SKM-1 (cell line): Measurements from ENCODE around the gene KIR2DL3.
"Not testable (repeated sequence)": the region's sequence is repeated elsewhere in the genome, so short reads cannot be mapped to it uniquely, and the experiment has no call there.

Source experiments
- DNase-seq: peaks from one replicate; lab custom pipeline; 2025; ENCODE audit not compliant: unreplicated experiment; lab: John Stamatoyannopoulos, UW

The KIR2DL3 gene

DNA sequence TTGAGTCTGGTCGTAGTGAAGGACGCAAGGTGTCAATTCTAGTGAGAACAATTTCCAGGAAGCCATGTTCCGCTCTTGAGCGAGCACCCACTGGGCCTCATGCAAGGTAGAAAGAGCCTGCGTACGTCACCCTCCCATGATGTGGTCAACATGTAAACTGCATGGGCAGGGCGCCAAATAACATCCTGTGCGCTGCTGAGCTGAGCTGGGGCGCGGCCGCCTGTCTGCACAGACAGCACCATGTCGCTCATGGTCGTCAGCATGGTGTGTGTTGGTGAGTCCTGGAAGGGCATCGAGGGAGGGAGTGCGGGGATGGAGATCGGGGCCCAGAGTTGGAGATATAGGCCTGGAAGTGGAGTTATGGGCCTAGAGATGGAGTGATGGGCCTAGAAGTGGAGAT, at the start of gene KIR2DL3:
KIR2DL3 (plus strand) TSS at position 208 of the 400 bp plus-strand sequence; CDS start at position 241, 33 bp downstream.
- DNase-seq: not testable (repeated sequence)

DNA sequence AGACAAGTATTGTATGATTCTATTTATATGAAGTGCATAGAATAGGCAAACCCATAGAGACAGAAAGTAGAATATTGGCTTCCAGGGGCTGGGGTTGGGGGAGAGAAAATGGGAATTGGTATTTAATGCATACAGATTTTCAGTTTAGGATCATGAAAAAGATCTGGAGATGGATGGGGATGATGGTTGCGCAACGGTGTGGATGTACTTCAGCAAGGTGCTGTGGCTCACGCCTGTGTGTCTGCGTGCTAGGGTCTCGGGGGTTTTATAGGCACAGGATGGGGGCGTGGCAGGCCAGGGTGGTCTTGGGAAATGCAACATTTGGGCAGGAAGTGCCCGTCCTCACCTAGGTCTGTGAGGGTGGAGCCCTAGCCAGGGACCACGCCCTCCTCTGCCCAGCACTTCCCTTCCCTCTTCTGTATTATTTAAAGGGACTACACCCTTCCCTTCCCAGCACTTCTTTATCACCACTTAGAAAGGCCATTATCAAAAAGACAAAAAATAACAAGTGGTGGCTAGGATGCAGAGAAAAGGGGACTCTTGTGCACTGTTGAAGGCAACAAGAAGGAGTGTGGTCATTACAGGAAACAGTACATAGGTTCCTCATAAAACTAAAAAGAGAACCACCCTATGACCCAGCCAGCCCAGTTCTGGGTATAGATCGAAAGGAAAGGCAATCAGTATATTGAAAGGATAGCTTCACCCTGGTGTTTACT, 46.6 kb upstream of the KIR2DL3 start:
- DNase-seq: no peak

DNA sequence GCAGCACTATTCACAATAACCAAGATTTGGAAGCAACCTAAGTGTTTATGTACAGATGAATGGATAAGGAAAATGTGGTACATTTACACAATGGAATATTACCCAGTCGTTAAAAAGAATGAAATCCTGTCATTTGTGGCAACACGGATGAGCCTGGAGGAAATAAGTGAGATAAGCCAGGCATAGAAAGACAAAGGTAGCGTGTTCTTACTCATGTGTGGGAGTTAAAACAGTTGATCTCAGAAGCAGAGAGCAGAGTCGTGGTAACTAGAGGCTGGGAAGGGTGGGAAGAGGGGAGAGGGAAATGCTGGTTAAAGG, 46.1 kb upstream of the KIR2DL3 start:
- DNase-seq: no peak

DNA sequence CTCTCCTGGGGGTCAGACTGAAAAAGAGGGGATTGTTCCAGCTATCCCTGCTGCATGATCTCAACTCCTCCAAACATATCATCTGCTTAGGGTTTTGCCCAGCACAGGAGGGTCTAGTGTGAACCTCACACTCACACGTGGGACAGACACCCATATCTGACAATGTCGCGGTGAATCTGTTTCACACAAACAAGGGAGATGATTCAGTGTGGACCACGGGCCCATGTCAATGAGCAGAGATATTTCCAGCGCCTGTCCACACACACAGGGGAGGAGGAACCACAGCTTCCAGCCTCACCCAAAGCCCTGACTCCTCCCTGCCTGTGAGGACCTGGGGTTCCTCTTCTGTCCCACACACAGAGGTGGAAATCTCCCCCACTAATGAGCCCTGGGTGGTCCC, 43.7 kb upstream of the KIR2DL3 start:
- no peak for DNase-seq

DNA sequence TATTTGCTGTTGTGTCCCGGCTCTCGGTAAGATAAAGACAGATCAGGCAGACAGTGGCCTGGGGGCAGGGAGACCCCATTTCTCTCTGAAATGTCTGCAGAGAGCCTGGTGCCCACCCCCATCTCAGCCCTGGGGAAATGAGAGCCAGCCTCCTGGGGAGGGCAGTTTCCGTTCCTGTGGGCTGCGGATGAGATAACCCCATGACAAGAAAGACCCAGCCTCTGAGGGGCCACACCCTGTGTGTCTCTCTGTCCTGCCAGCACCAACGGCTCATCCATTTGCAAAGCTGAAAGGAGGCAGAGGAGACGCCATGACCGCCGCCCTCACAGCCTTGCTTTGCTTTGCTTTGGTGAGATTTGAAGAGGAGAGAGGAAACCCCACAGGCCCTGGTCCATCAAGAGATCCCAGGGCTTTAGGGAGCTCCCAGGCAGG, 42.2 kb upstream of the KIR2DL3 start:
- no peak for DNase-seq

DNA sequence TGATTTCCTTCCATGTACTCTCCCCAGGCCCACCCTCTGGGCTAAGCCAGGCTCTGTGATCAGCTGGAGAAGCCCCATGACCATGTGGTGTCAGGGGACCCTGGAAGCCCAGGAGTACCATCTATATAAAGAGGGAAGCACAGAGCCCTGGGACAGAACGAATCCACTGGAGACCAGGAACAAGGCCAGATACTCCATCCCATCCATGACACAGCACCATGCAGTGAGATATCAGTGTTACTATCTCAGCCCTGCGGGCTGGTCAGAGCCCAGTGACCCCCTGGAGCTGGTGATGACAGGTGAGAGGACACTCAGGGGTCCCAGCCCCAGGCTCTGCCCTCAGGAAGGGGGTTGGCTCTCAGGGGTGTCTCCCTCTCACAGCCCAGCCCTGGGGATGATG, 41.5 kb upstream of the KIR2DL3 start:
- no peak for DNase-seq

DNA sequence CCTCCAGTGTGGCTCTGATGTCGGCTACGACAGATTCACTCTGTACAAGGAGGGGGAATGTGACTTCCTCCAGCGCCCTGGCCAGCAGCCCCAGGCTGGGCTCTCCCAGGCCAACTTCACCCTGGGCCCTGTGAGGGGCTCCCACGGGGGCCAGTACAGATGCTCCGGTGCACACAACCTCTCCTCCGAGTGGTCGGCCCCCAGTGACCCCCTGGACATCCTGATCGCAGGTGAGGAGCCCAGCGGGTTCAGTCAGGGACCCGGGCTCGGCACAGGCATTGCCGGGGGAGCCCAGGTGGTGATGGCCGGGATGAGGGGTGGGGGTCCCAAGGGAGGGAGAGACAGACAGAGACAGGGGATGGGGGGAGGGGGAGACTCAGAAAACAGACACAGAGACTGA, 40.6 kb upstream of the KIR2DL3 start:
- not testable (repeated sequence) for DNase-seq

DNA sequence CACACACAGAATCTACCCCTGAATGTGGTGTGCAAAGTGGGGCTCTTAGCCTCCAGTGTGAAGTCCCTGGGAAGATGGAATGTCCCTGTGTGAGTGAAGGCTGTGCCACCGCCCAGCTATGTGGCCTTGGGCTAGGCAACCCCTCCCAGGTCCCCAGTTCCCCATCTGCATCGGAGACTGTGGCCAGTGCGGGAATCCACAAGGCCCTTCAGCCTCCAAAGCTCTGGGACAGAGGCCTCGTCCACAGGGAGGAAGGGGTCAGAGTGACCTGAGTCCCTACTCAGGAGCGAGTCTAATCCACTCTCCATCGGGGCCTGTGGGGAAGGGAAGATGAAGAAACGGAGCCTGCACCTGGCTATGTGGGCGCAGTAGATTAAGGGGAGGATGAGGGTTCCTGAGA, 33.4 kb upstream of the KIR2DL3 start:
- no peak for DNase-seq

DNA sequence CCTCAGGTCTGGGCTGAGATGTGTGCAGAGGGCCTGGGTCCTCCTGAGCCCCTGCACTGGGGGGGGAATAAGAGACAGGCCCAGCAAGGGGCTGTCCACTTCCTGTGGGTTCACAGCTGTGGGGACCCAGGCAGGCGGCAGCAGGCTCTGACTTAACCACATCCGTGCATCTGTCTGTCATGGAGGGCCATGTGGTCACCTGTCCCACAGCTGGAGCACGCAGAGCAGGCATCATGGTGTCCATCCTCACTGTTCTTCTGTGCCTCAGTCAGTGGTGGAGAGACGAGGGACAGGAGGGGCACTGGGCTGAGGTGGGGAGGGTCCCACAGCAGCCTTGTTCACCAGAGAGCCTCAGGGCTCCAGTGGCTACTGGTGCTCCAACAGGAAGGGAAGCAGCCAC, 30.4 kb upstream of the KIR2DL3 start:
- no peak for DNase-seq

DNA sequence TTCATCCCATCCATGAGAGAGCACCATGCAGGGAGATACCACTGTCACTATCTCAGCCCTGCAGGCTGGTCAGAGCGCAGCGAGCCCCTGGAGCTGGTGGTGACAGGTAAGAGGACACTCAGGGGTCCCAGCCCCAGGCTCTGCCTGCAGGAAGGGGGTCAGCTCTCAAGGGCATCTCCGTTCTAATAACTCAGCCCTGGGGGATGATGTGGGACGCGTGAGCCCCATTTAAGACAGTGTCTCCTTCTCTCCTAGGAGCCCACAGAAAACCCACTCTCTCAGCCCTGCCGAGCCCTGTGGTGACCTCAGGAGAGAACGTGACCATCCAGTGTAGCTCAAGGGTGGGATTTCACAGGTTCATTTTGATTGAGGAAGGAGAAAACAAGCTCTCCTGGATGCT, 29.5 kb upstream of the KIR2DL3 start:
- peak; percentile 88 for DNase-seq

DNA sequence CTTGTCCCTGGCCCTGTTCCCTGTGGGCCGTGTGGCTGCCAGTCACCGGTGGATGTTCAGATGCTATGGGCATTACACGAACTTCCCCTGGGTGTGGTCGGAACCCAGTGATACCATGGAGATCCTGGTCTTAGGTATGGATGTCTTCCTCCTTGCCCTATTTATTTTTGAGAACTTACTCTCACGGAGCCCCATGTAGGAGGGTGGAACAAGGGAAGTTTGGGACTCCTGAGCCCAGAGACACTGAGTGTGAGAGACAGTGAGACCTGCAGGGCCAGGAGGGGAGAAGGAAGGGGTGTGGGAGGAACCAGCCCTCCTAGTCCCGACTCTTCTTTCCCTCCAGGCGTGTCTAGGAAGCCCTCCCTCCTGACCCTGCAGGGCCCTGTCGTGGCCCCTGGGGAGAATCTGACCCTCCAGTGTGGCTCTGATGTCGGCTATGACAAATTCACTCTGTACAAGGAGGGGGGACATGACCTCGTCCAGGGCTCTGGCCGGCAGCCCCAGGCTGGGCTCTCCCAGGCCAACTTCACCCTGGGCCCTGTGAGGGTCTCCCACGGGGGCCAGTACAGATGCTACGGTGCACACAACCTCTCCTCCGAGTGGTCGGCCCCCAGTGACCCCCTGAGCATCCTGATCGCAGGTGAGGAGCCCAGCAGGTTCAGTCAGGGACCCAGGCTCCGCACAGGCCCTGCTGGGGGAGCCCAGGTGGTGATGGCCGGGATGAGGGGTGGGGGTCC, 28.9 kb upstream of the KIR2DL3 start:
- no peak for DNase-seq

DNA sequence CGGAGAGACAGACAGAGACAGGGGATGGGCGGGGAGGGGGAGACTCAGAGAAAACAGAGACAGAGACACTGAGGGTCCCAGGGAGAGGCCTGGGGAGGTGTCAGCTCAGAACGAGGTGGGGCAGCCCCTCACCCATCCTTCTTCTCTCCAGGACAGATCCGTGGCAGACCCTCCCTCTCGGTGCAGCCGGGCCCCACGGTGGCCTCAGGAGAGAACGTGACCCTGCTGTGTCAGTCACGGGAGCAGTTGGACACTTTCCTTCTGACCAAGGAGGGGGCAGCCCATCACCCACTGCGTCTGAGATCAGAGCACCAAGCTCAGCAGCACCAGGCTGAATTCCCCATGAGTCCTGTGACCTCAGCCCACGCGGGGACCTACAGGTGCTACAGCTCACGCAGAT, 28.4 kb upstream of the KIR2DL3 start:
- not testable (repeated sequence) for DNase-seq

DNA sequence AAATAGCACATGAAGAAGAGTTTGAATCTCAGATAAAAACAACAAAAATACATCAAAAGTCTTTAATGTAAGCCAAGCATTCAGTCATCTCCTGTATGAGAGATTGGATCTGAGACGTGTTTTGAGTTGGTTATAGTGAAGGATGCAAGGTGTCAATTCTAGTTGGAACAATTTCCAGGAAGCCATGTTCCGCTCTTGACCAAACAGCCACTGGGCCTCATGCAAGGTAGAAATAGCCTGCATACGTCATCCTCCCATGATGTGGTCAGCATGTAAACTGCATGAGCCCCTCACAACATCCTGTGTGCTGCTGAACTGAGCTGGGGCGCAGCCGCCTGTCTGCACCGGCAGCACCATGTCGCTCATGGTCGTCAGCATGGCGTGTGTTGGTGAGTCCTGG, 14.2 kb upstream of the KIR2DL3 start, which contains the start of gene KIR3DL3:
KIR3DL3 (plus strand) TSS at position 301 of the 400 bp plus-strand sequence; CDS start at position 356, 55 bp downstream.
- DNase-seq: no peak

DNA sequence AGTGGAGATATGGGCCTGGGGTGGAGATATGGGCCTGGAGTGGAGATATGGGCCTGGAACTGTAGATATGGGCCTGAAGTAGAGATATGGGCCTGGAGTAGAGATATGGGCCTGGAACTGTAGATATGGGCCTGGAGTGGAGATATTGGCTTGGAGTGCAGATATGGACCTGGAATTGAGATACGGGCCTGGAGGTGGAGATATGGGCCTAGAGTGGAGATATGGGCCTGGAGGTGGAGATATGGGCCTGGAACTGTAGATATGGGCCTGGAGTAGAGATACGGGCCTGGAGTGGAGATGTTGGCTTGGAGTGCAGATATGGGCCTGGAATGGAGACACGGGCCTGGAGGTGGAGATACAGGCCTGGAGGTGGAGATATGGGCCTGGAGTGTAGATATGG, 13.7 kb upstream of the KIR2DL3 start:
- DNase-seq: no peak

DNA sequence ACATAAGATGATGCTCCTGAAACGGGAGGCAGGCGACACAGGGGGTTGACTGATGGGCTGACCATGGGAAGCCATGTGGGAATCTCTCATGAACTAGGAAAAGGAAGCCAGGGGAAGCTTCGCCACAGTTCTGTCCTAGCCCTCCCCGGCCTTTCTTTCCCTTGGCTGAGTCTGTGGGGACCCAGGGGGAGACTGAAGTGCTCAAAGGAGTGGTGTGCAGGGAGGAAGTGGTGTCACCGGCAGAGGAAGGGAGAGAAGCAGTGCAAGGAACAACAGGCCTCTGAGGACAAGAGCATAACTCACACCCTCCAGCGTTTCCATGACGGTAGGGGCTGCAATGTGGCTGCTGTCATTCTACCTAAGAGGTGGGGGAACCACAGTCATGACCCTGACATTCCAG, 13.0 kb upstream of the KIR2DL3 start:
- DNase-seq: no peak

DNA sequence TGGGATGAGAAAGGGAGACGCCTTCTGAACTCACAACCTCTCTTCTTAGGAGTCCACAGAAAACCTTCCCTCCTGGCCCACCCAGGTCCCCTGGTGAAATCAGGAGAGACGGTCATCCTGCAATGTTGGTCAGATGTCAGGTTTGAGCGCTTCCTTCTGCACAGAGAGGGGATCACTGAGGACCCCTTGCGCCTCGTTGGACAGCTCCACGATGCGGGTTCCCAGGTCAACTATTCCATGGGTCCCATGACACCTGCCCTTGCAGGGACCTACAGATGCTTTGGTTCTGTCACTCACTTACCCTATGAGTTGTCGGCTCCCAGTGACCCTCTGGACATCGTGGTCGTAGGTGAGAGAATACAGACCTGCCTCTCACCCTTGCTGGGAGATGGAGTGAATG, 10.8 kb upstream of the KIR2DL3 start:
- DNase-seq: no peak

DNA sequence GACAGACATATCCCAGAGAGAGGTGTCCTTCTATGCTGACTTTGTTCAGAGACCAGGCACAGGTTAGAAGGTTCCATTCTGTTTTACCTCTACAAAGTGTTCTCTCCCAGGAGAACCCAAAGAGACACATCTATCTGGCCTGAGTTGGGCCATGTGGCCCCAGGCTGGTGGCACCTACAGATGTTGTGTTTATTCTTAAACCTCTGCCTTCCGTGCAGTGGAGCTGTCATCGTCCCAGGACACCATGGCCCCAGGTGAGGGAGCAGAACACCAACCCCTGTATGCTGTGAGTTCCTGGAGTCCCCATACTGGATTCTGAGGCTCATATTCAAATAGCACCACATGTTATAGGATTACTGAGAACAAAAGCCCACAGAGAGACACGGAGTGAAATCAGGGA, 10.1 kb upstream of the KIR2DL3 start:
- DNase-seq: no peak

DNA sequence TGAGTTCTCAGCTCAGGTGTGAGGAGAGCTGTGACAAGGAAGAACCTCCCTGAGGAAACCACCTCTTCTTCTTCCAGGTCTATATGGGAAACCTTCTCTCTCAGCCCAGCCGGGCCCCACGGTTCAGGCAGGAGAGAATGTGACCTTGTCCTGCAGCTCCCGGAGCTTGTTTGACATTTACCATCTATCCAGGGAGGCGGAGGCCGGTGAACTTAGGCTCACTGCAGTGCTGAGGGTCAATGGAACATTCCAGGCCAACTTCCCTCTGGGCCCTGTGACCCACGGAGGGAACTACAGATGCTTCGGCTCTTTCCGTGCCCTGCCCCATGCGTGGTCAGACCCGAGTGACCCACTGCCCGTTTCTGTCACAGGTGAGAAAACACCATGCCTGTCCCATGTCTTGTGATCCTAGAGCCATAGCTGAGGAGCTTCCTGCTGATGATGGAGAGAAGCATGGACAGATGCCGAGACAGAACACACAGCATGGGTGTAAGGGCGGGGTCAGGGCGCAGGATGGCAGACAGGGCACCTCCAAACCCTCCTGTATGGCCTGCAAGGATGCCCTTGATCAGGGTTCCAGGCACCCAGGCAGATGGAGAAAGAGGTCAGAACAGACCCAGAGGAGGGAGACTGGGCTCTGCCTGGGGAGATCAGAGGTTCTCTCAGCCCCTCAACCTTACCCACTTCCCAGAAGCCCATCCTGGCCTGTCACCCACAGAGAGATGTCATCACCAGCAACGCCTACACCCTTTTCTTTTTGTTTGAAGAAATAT, 8.7 kb upstream of the KIR2DL3 start:
- no peak for DNase-seq

DNA sequence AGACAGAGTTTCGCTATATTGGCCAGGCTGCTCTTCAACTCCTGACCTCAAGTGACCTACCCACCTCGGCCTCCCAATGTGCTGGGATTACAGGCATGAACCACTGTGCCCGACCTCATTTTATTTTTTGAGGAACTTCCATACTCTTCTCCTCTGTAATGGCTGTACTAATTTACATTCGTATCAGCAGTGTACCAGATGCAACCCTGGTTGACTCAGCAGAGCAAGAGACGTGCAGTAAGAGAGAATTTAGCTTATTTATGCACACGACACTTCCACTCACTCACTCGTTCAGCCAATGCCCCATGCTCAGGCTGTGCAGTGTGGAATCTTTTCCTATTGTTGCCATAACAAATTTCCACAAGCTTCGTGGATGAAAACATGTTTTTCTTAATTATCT, 7.1 kb upstream of the KIR2DL3 start:
- no peak for DNase-seq

DNA sequence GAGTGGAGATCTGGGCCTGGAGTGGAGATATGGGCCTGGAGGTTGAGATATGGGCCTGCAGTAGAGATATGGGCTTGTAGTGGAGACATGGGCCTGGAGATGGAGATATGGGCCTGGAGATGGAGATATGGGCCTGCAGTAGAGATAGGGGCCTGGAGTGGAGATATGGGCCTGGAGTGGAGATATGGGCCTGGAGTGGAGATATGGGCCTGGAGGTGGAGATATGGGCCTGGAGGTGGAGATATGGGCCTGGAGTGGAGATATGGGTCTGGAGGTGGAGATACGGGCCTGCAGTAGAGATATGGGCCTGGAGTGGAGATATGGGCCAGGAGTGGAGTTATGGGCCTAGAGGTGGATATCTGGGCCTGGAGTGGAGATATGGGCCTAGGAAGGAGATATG, 402 bp downstream of the KIR2DL3 start:
- DNase-seq: no peak

DNA sequence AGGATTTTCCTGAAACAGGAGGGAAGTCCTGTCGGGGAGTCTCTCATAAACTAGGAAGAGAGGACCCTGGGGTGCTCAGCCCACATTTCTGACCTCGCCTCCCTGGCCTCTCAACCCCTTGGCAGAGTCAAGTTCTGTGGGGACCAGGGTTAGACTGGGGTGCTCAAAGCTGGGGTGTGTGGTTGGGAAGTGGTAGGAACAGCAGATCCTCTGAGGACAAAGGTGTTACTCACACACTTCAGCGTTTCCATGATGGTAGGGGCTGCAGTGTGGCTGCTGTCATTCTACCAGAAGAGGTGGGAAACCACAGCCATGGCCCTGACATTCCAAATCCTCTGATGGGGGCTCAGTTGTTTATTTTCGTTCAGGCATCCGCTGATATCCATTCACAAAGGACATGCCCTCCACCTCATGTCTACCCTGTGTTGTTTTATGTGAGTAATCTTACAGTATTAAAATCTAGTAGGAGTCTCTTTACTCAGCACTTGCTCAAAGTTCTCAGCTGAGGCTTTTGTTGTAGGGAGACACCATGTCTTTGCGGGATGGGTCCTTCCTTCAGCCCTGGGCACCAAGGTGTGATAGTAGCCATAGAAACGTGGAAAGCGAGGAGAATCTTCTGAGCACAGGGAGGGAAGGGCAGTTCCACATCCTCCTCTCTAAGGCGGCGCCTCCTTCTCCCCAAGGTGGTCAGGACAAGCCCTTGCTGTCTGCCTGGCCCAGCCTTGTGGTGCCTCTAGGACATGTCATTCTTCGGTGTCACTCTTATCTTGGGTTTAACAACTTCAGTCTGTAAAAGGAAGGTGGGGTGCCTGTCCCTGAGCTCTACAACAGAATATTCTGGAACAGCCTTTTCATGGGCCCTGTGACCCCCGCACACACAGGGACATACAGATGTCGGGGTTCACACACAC, 1.5 kb downstream of the KIR2DL3 start:
- no peak for DNase-seq
